GM18861 (cell line): ENCODE measurements around the gene HECTD1.

ENCODE experiments used
- ATAC-seq: cut with Tn5 transposase; IDR thresholded peaks from one replicate; pipeline ENCODE4 v1.9.1; 2021; ENCODE audit not compliant: unreplicated experiment

The HECTD1 gene

DNA sequence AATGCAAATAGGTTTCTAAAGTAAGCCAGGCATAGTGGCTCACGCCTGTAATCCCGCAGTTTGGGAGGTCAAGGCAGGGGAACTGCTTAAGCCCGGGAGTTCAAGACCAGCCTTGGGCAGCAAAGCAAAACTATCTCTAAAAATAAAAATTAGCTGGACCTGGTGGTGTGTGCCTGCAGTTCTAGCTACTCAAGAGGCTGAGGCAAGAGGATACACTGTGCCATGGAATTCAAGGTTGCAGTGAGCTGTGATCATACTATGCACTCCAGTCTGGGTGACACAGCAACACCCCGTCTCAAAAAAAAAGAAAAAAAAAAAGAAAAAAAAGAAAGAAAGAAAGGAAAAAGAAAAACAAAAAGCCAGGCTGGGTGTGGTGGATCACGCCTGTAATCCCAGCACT, 46.3 kb downstream of the HECTD1 start:
- no peak for ATAC-seq

GRCh38 chr14:31159682-31160296, 47.8 kb downstream of the HECTD1 start:
- ATAC-seq = no peak

DNA sequence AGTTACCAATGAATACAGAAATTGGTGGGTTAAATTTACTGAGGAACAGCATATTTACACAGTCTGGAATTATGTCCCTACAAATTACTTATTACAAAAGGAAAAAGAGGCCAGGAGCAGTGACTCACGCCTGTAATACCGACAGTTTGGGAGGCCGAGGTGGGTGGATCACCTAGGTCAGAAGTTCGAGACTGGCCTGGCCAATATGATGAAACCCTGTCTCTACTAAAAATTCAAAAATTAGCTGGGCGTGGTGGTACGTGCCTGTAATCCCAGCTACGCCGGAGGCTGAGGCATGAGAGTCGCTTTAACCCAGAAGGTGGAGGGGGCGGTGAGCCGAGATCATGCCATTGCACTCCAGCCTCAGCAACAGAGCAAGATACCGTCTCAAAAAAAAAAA, 52.6 kb downstream of the HECTD1 start:
- ATAC-seq = no peak

GRCh38 chr14:31142455-31143087, 65.0 kb downstream of the HECTD1 start:
- no peak for ATAC-seq

- ATAC-seq = no peak
Measured at GRCh38 chr14:31139301-31139847, 68.2 kb downstream of the HECTD1 start.

- ATAC-seq = no peak
Measured at GRCh38 chr14:31138301-31138700, 69.3 kb downstream of the HECTD1 start.

DNA sequence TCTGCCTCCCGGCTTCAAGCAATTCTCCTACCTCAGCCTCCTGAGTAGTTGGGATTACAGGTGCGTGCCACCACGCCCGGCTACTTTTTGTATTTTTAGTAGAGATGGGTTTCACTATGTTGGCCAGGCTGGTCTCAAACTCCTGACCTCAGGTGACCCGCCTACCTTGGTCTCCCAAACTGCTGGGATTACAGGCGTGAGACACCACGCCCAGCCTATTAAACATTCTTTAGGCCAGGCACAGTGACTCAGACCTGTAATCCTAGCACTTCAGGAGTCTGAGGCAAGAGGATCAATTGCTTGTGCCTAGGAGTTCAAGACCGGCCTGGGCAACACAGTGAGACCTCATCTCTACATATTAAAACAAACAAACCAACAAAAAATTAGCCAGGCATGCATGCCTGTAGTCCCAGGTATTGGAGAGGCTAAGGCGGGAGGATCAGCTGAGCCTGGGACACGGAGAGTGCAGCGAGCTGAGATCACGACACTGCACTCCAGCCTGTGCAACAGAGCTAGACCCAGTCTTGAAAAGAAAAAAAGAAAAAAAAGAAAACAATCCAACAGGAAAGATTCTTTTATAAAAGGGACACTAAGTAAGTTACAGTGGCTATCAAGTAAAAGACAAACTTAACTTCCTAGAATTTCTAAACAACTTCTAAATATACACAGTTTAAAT, 70.2 kb downstream of the HECTD1 start:
- ATAC-seq = no peak

DNA sequence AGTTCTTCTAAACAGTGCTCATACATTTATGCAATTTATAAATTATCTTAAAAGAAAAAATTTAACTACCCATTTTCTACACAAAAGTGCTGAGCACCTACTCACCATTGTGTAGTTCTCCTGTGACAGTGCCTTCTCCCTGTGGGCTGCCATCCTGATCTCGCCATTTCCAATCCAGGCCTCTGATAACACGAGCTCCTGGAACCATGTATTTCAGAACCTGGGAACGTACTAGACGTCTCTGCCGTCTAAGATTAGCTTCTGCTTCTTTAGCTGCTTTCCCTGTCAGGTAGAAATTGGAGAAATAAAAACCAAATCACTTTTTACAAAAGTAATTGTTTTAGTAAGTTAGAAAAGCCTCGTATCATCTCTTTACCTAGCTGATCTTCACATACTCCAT, 74.5 kb downstream of the HECTD1 start:
- ATAC-seq = no peak

GRCh38 chr14:31128601-31129526, 78.7 kb downstream of the HECTD1 start:
- ATAC-seq = peak; percentile 43

DNA sequence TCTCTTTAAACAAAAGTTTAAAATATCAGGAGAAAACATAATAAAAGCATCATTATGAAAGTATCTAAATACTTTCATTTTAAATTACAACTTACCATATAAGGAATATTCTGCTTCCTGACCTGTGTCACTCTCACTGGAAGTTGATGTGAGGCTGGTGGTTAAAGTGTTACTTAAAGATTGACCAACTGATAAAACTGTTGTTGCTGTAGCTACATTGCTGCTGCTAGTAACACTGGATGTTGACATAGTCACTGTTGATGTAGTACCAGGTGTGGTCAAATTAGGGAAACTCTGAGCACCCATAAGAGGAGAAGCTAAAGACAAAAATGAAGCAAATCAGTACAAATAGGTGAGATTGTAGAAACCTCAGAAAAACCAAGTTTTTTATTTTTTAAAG, 79.9 kb downstream of the HECTD1 start:
- peak; percentile 67 for ATAC-seq

- ATAC-seq = no peak
Measured at GRCh38 chr14:31126680-31127079, 80.9 kb downstream of the HECTD1 start.

- ATAC-seq = no peak
Measured at GRCh38 chr14:31125231-31125630, 82.4 kb downstream of the HECTD1 start.

DNA sequence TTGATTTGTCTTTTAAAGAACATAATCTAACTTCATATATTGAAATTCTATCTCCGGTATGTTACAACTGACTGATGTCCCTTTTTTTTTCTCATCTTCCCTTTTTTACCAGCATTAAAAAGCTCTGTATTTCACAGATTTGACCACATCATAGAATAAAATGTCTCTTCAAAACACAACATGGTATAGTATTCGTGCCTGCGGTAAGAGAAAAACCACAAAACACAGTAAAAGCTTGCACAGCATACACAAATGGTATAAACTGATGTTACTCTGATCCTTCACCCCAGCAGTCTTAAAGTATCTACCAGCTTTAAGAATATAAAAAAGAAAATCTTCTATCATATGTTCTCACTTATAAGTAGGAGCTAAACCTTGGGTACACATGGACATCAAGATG, 83.4 kb downstream of the HECTD1 start:
- ATAC-seq = no peak

- no peak for ATAC-seq
Measured at GRCh38 chr14:31122921-31123320, 84.7 kb downstream of the HECTD1 start.

DNA sequence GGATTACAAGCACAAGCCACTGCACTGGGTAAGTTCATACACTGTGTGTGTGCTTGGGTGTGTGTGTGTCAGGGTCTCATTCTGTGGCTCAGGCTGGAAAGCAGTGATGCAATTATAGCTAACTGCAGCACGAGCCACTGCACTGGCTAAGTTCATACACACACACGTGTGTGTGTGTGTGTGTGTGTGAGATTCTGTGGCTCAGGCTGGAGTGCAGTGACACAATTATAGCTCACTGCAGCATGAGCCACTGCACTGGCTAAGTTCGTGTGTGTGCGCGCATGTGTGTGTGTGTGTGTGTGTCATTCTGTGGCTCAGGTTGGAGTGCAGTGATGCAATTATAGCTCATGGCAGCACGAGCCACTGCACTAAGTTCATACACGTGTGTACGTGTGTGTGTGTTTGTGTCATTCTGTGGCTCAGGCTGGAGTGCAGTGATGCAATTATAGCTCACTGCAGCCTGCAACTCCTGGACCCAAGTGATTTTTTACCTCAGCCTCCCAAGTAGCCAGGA, 85.4 kb downstream of the HECTD1 start:
- ATAC-seq = no peak

DNA sequence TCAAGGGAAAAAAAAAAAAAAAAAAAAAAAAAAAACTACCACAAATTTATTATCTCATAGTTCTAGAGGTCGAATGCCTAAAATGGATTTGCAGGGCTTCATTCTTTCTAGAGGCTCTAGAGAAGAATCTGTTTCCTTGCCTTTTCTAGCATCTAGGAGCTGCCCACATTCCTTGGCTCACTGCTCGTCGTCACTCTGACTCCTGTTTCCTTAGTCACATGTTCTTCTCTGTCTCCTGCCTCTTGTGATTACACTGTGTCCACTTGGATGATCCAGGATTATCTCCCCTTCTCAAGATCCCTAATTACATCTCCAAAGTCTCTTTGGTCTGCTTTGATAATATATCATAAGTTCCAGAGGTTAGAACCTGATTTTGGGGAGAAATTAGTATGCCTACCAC, 88.7 kb downstream of the HECTD1 start:
- no peak for ATAC-seq

GRCh38 chr14:31113794-31114193, 93.8 kb downstream of the HECTD1 start:
- ATAC-seq = no peak

DNA sequence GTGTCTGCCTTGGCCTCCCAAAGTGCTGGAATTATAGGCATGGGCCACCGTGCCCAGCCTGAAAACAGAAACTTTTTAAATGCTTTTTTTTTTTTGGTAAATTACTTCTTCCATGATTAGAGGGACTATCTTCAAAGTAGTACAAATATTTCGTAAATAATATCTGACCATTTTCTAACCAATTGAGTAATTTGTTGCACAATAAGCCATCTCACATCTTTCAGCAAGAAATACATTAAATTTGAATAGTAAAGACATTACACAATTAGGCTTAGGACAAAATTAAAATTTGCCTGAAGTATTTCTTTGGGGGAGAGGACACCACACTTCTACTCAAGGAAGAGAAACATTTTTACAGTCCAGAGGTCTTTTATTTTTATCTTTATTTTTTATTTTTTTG, 96.7 kb downstream of the HECTD1 start:
- ATAC-seq = no peak

GRCh38 chr14:31109257-31109656, 98.3 kb downstream of the HECTD1 start:
- no peak for ATAC-seq

DNA sequence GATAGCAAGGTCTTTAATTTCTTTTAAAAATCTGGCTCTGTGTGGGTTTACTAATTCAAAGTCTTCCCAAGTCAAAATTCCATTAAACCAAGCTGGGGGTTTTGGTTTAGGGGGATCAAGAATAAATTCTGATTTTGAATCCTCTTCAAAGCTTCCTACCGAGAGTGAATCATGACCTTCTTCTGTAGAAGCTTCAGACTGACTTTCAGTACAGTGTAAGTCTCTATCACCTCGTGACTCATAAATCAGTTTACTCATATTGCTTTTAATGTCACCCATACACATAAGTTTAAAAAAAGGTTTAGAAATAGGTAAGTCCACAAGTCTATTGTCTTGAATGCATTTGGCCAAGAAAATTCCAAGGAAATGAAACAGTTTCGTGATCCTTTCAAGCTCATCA, 100.8 kb downstream of the HECTD1 start:
- no peak for ATAC-seq

DNA sequence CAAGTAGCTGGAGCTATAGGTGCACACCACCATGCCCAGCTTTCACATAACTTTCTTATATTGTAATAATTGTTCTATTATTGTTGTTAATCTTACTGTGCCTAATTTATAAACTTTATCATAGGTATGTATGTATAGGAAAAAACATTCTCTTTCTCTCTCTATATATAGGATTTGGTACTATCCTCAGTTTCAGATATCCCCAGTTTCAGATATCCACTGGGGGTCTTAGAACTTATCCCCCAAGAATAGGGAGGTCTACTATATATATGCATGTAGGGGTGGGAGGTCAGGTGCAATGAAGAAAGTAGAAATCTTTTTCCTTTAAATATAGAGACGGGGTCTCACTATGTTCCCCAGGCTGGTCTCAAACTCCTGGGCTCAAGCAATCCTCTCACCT, 110.5 kb downstream of the HECTD1 start:
- ATAC-seq = no peak
